GM23338 (cell line): ENCODE measurements around the gene HNRNPC. TPM values are rescaled to one million over a fixed set of nuclear protein-coding genes. Genes with fewer than 3 reads are reported as not detected.

Experiments
- ATAC-seq: fragments of 200-7000 bp; cut with Tn5 transposase; 3 replicates; pipeline ENCODE4 v1.9.1; 2020
- DNase-seq: peaks from one replicate; pipeline ENCODE4 v3.0.0-alpha.2; 2015; ENCODE audit warnings: low spot score
- H2AFZ ChIP-seq: fragments of 200-600 bp; sonication (generic); 2 replicates; pipeline ENCODE4 v1.8.0; 2016; ENCODE audit warnings: antibody characterized with exemption, mild to moderate bottlenecking, moderate library complexity
- H3F3A ChIP-seq: fragments of 200-600 bp; sonication (generic); replicated peaks from 2 replicates; pipeline ENCODE4 v1.8.0; 2017; ENCODE audit warnings: antibody characterized with exemption, mixed run types, low read depth
- H3K27ac ChIP-seq: fragments of 200-600 bp; sonication (generic); 2 replicates; pipeline ENCODE4 v1.6.1; 2016; ENCODE audit warnings: low read depth
- H3K27me3 ChIP-seq: fragments of 200-600 bp; sonication (generic); 2 replicates; pipeline ENCODE4 v1.8.0; 2016; ENCODE audit warnings: mild to moderate bottlenecking, mixed run types, moderate library complexity; ENCODE audit not compliant: insufficient read depth
- H3K36me3 ChIP-seq: fragments of 200-600 bp; sonication (generic); 2 replicates; pipeline ENCODE4 v1.8.0; 2016; ENCODE audit warnings: mild to moderate bottlenecking; ENCODE audit not compliant: insufficient read depth
- H3K4me1 ChIP-seq: fragments of 200-600 bp; sonication (generic); 2 replicates; pipeline ENCODE4 v1.8.0; 2016; ENCODE audit warnings: mild to moderate bottlenecking, moderate library complexity; ENCODE audit not compliant: insufficient read depth
- H3K4me2 ChIP-seq: fragments of 200-600 bp; sonication (generic); 2 replicates; pipeline ENCODE4 v1.7.1; 2017; ENCODE audit warnings: mixed run types
- H3K4me3 ChIP-seq: fragments of 200-600 bp; sonication (generic); 2 replicates; pipeline ENCODE4 v1.6.1; 2016; ENCODE audit warnings: mixed run types
- H3K79me2 ChIP-seq: fragments of 200-600 bp; sonication (generic); replicated peaks from 2 replicates; pipeline ENCODE4 v1.8.0; 2017; ENCODE audit warnings: mild to moderate bottlenecking; ENCODE audit not compliant: insufficient read depth
- H3K9me2 ChIP-seq: fragments of 200-600 bp; sonication (generic); 2 replicates; pipeline ENCODE4 v1.8.0; 2017; ENCODE audit not compliant: insufficient read depth
- H4K20me1 ChIP-seq: fragments of 200-600 bp; sonication (generic); replicated peaks from 2 replicates; pipeline ENCODE4 v1.8.0; 2017; ENCODE audit warnings: mild to moderate bottlenecking; ENCODE audit not compliant: insufficient read depth
- H3K27ac Mint-ChIP-seq: 2 replicates; pipeline ENCODE4 v1.8.0; 2020; ENCODE audit warnings: inconsistent platforms, mild to moderate bottlenecking, moderate library complexity, mixed read lengths
- H3K27me3 Mint-ChIP-seq: 3 replicates; pipeline ENCODE4 v1.8.0; 2022; ENCODE audit warnings: low read depth, mild to moderate bottlenecking, moderate library complexity, mixed read lengths, inconsistent platforms; ENCODE audit not compliant: insufficient read depth, poor library complexity
- H3K36me3 Mint-ChIP-seq: 3 replicates; pipeline ENCODE4 v1.8.0; 2021; ENCODE audit warnings: low read depth, mild to moderate bottlenecking, inconsistent platforms, moderate library complexity, mixed read lengths
- H3K4me1 Mint-ChIP-seq: 3 replicates; pipeline ENCODE4 v1.8.0; 2020; ENCODE audit warnings: mild to moderate bottlenecking, inconsistent platforms, mixed read lengths
- H3K4me3 Mint-ChIP-seq: 3 replicates; pipeline ENCODE4 v1.8.0; 2021; ENCODE audit warnings: moderate library complexity, mild to moderate bottlenecking, inconsistent platforms, mixed read lengths
- H3K9me3 Mint-ChIP-seq: 3 replicates; pipeline ENCODE4 v1.8.0; 2020; ENCODE audit warnings: moderate library complexity, mild to moderate bottlenecking, inconsistent platforms, mixed read lengths
- CREB1 ChIP-seq: fragments of 250-450 bp; sonication (Bioruptor Pico); IDR thresholded peaks from 2 replicates; pipeline ENCODE4 v1.5.0; 2020; ENCODE audit warnings: low read depth, mild to moderate bottlenecking, moderate library complexity
- CTCF ChIP-seq, 2 experiments: fragments of 200-600 bp in 1 of 2; sonication (generic) in 1 of 2; conservative IDR thresholded peaks; 2 replicates each; pipeline versions ENCODE4 v1.5.1 to v1.6.1; 2016 to 2017; ENCODE audit warnings: antibody characterized with exemption in 2 of 2, low read depth in 2 of 2, mild to moderate bottlenecking in 2 of 2, moderate library complexity in 1 of 2
- ETS1 ChIP-seq: IDR thresholded peaks from 2 replicates; pipeline ENCODE4 v1.6.1; 2016; ENCODE audit warnings: antibody characterized with exemption
- EZH2 ChIP-seq: fragments of 200-600 bp; sonication (generic); IDR thresholded peaks from one replicate; pipeline ENCODE4 v1.8.0; 2017; ENCODE audit warnings: antibody characterized with exemption, mild to moderate bottlenecking, low read depth; ENCODE audit not compliant: unreplicated experiment
- EZH2phosphoT487 ChIP-seq: fragments of 200-600 bp; sonication (generic); IDR thresholded peaks from one replicate; pipeline ENCODE4 v1.8.1; 2018; ENCODE audit warnings: antibody characterized with exemption; ENCODE audit not compliant: unreplicated experiment
- JUNB ChIP-seq: IDR thresholded peaks from one replicate; pipeline ENCODE4 v1.6.1; 2016; ENCODE audit warnings: antibody characterized with exemption; ENCODE audit not compliant: unreplicated experiment
- NANOG ChIP-seq: IDR thresholded peaks from 2 replicates; pipeline ENCODE4 v1.6.1; 2016; ENCODE audit warnings: antibody characterized with exemption, borderline replicate concordance
- REST ChIP-seq: IDR thresholded peaks from one replicate; pipeline ENCODE4 v1.6.1; 2018; ENCODE audit warnings: antibody characterized with exemption; ENCODE audit not compliant: unreplicated experiment
- STAT1 ChIP-seq: IDR thresholded peaks from one replicate; pipeline ENCODE4 v1.6.1; 2016; ENCODE audit warnings: antibody characterized with exemption; ENCODE audit not compliant: unreplicated experiment
- ZNF331 ChIP-seq: fragments of 250-450 bp; sonication (Bioruptor Pico); IDR thresholded peaks from 2 replicates; pipeline ENCODE4 v1.5.0; 2020; ENCODE audit warnings: low read depth, mild to moderate bottlenecking, moderate library complexity
- polyA plus RNA-seq: library from polyadenylated mRNA; unstranded; fragments of >200 nt; fragmentation: Nextera tagmentation; extraction: Ambion mirVana; gene quantifications from 2 replicates; pipeline ENCODE4 v1.2.1, GENCODE V29; 2016
- total RNA-seq: library from RNA; depleted of rRNA; stranded (reverse); fragments of >200 nt; shearing (Covaris generic); gene quantifications from 2 replicates; pipeline ENCODE4 v1.2.3, GENCODE V29; 2014

The HNRNPC gene
- total and polyA plus RNA-seq, 2 experiments from 2014 or later, result 1,259 to 1,296 TPM

- TF ChIP-seq EZH2phosphoT487, result no peak
- TF ChIP-seq NANOG, result no peak
Observed at GRCh38 chr14:21317398-21317797, 48.2 kb upstream of the HNRNPC start (continued).

DNA sequence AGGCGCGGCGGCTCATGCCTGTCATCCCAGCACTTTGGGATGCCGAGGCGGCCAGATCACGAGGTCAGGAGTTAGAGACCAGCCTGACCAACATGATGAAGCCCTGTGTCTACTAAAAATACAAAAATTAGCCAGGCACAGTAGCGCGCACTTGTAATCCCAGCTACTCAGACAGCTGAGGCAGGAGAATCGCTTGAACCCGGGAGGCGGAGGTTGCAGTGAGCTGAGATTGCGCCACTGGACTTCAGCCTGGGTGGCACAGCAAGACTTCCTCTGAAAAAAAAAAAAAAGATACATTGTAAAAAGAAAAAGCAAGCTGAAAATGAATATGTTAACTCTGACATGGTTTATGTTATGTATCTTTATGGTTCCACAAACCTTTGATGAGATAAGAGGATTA, 44.3 kb upstream of the HNRNPC start:
- ATAC-seq (no peak), DNase-seq (no peak)
- Mint-ChIP-seq H3K9me3 (no peaks in the 10 kb centered on the region), H3K27me3 (peaks cover 3% of the 10 kb centered on the region), H3K36me3 (no peaks in the 10 kb centered on the region), H3K4me1 (peaks cover 15% of the 10 kb centered on the region; the same call in 2 of the 3 replicates), H3K4me3 (no peak overlapping the region), H3K27ac (no peak overlapping the region)
- no peak for TF ChIP-seq NANOG
- TF ChIP-seq ZNF331 (CRISPR knock-in tag), result no peak
- no peak for TF ChIP-seq STAT1
- TF ChIP-seq ETS1, result no peak
- Histone ChIP-seq H3K27ac (no peak overlapping the region), H3K4me2 (no peak overlapping the region), H3K27me3 (no peaks in the 10 kb centered on the region), H3F3A (no peaks in the 10 kb centered on the region), H3K4me3 (no peak overlapping the region), H3K9me2 (no peaks in the 10 kb centered on the region), H4K20me1 (no peaks in the 10 kb centered on the region), H3K79me2 (no peaks in the 10 kb centered on the region), H3K36me3 (no peaks in the 10 kb centered on the region), H3K4me1 (peaks cover 13% of the 10 kb centered on the region), H2AFZ (no peak overlapping the region)

DNA sequence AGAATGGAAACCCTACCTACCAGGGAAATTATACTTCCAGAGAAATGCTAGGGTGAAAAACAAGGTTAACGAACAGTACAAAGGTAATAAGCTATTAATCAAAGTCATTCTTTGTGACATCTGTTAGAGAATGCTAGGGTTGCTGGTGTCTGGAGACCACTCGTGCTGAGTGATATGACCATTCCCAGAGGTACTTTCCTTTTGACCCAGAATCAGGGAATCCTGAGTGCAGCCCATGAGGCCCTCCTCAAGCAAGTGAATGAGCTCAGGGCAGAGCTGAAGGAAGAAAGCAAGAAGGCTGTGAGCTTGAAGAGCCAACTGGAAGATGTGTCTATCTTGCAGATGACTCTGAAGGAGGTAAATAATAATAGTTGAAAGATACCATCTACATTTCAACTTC, 42.4 kb upstream of the HNRNPC start:
- H3K9me3 Mint-ChIP-seq, result no peaks in the 10 kb centered on the region
- Histone ChIP-seq H3K9me2 (no peaks in the 10 kb centered on the region), H3K36me3 (no peaks in the 10 kb centered on the region), H3K4me1 (peaks cover 25% of the 10 kb centered on the region), H3K27ac (no peak overlapping the region), H4K20me1 (no peaks in the 10 kb centered on the region), H2AFZ (peak overlapping the region; percentile 72), H3K4me3 (no peak overlapping the region), H3F3A (no peaks in the 10 kb centered on the region), H3K79me2 (no peaks in the 10 kb centered on the region), H3K4me2 (no peak overlapping the region), H3K27me3 (no peaks in the 10 kb centered on the region)
- peak overlapping the region; percentile 42; the same call in 1 of the 2 replicates for H3K27ac Mint-ChIP-seq
- DNase-seq, result no peak
- no peak for ATAC-seq
- H3K27me3 Mint-ChIP-seq, result peaks cover 3% of the 10 kb centered on the region
- no peaks in the 10 kb centered on the region for H3K36me3 Mint-ChIP-seq
- H3K4me1 Mint-ChIP-seq, result peaks cover 29% of the 10 kb centered on the region; the same call in 2 of the 3 replicates
- TF ChIP-seq EZH2 (no peak), NANOG (no peak), CREB1 (CRISPR knock-in tag) (no peak), REST (no peak), ETS1 (no peak), JUNB (no peak), ZNF331 (CRISPR knock-in tag) (no peak), EZH2phosphoT487 (no peak), CTCF (conservative IDR thresholded peaks at IDR 0.05; ENCODE audit: low read depth in 2 of 2) (no peak)
- H3K4me3 Mint-ChIP-seq, result no peak overlapping the region
